ENCODE data around the gene ZNF296.
A peak's percentile ranks its signal among the peaks of the same experiment; 100 is the strongest.
"Not testable (repeated sequence)": the region's sequence is repeated elsewhere in the genome, so short reads cannot be mapped to it uniquely, and the experiment has no call there.

Gene ZNF296

GRCh38 chr19:45076029-45076850 is at the start of gene ZNF296:
Gene ZNF296, minus strand, starts transcription at chr19:45076478. Its CDS starts 105 bp downstream, at chr19:45076373.
- peak in 12 of 56 donors; percentile 5 to 47 (median 12) for DNase-seq

GRCh38 chr19:45125360-45125759 is 49.1 kb upstream of the ZNF296 start:
- DNase-seq: no peak

- no peak for DNase-seq
These were observed 47.7 kb upstream of the ZNF296 start for GRCh38 chr19:45124021-45124420.

DNA sequence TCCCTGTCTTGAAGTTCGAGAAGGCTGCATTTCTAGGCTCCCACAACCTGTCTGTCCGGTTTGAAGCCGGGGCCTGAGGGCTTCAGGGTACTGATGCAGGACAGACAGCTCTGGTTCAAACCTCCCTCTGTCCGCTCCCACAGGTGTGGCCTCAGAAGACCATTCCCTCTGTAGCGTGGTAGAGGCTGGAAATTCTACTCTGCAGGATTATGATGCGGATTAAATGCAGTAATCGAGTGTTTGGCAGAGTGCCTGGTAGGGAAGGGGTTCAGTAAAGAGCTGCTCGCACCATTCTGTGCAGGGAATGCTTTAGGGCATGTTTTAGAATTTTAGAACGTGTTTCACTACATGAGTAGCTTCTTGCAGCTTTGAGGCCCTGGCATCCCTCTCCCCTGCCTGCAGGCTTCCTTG is 47.2 kb upstream of the ZNF296 start:
- DNase-seq: no peak

DNA sequence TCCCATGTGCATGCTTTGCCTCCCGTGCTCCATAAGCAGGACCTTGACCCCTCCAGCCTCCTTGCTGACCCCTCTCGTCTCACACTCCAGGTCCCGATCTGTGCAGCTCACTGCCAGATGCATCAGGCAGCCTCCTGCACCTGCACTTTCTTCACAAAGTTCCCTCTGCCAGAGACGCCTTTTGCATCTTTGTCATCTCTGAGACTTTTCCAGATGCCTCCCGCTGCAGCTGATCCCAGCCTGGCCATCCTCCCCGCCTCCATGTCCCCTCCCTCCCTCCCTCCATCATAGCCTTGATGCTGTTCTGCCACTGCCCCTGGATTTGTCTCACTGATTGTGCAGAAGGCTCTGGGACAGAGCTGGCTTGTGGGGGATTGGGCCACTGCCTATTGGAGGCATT is 46.6 kb upstream of the ZNF296 start:
- DNase-seq: no peak

DNA sequence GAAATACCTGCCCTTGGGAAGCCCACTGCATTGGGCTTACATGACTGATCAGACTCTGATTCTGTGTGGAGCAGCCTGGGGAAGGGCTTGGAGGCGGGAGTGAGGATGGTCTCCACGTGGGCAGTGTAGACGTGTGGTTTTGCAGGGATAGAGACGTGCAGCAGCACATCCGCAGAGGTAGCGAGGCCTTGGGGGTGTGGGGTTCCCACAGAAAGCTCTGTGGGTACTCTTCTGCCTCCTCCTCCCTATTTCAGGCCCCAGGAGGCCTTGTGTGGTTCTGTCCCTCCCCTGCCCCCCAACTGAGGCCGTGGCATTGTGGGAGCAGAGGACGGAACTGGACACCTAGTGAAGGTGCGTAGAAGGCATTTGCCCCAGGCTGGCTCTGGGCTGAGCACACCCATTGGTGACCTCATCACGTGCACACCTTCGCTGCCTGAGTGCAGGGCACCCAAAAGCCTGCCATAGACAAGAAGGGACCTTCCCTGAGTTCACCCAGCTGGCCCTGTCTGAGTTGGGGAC is 45.6 kb upstream of the ZNF296 start:
- no peak for DNase-seq

DNA sequence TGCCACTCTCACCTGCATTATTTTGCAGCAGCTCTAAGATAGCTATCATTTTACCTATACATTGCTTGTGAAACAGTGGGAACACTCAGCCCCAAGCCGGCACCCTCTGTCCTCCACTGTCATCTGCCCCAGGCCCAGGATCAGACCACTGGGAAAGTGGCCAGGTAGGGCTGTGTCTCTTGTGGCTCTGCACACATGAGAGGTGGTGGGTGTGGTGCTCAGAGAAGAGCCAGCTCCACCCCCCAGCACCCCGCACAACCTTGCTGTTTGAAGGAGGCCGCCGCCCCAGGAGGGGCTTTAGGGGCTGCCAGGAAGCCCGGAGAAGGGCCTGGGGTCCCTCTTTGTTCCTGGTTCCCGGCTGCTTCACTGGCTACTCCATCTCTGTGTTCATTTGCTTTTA is 43.3 kb upstream of the ZNF296 start:
- no peak for DNase-seq

- not testable (repeated sequence) for DNase-seq
These were observed 42.5 kb upstream of the ZNF296 start for GRCh38 chr19:45118591-45119355.

DNA sequence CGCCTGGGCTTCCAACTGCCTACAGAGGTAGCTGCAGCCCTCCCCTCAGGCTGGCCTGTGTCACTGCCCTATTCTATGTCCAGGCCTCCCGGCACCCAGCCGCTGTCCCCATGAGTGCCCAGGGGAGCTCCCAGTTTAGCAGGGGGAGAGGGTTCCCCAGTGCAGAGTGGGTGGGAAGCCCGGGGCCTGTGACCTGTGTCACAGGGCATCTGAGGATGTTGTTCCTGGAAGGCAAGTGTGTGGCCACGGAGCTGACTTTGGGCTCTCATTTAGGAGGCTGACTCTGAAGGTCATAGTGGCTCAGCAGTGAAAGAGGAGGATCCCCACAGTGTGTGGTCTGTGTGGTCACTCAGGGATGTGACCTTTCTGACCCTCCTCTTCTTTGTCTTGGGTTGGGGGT is 41.8 kb upstream of the ZNF296 start:
- no peak for DNase-seq

DNA sequence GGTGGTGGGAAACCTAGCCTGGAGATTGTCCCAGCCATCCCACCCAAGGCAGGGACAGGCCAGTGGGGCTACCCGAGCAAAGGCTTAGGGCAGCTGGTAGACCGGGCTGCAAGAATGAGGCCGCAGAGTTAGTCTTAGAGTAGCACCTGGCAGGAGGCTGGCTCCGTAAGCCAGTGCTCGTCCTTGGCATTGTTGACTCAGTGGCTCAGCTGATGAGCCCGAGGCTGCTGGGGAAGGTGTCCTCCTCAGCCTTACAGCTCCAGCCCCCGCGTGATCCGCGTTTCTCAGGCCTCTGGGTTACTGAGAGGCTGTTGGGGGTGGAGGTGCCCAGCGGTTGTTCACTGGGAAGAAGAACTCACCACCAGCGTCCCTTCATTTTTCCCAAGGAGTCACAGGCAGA is 41.4 kb upstream of the ZNF296 start:
- DNase-seq: no peak

DNA sequence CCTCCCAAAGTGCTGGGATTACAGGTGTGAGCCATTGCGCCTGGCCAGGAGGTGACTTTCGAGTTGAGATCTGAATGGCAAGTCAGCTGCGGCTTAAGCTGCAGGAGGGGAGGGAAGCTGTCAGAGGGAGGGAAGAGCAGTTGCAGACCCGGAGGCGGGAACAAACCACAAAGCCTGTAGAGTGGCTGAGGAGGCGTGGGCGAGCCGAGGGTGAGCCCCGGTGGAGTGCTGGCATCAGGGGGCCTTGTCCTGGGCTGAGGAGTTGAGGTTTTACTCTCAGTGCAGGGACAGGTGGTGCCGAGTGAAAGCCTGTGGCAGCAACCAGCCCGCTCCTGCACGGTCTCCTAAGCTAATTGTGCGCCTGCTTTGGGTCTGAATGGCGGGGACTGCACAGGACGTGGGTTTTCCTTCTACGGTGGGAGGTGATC is 40.9 kb upstream of the ZNF296 start:
- peak in 1 of 56 donors; percentile 3 for DNase-seq

- no peak for DNase-seq
These were observed 39.7 kb upstream of the ZNF296 start for GRCh38 chr19:45115809-45116615.

- DNase-seq: no peak
These were observed 37.8 kb upstream of the ZNF296 start for GRCh38 chr19:45114116-45114515.

- no peak for DNase-seq
These were observed 37.4 kb upstream of the ZNF296 start for GRCh38 chr19:45113628-45114027.

GRCh38 chr19:45112111-45112827 is 36.0 kb upstream of the ZNF296 start:
- DNase-seq: no peak

GRCh38 chr19:45110851-45111266 is 34.6 kb upstream of the ZNF296 start:
- no peak for DNase-seq

GRCh38 chr19:45107621-45108150 is 31.4 kb upstream of the ZNF296 start:
- DNase-seq: no peak

DNA sequence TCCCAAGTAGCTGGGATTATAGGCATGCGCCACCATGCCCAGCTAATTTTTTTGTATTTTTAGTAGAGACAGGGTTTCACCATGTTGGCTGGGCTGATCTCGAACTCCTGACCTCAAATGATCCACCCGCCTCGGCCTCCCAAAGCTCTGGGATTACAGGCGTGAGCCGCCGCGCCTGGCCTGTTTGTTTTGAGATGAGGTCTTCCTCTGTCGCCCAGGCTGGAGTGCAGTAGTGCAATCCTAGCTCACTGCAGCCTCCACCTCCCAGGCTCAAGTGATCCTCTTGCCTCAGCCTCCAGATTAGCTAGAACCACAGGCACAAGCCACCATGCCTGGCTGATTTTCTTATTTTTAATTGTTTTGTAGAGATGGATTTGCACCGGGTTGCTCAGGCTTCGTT is 30.1 kb upstream of the ZNF296 start:
- DNase-seq: not testable (repeated sequence)

DNA sequence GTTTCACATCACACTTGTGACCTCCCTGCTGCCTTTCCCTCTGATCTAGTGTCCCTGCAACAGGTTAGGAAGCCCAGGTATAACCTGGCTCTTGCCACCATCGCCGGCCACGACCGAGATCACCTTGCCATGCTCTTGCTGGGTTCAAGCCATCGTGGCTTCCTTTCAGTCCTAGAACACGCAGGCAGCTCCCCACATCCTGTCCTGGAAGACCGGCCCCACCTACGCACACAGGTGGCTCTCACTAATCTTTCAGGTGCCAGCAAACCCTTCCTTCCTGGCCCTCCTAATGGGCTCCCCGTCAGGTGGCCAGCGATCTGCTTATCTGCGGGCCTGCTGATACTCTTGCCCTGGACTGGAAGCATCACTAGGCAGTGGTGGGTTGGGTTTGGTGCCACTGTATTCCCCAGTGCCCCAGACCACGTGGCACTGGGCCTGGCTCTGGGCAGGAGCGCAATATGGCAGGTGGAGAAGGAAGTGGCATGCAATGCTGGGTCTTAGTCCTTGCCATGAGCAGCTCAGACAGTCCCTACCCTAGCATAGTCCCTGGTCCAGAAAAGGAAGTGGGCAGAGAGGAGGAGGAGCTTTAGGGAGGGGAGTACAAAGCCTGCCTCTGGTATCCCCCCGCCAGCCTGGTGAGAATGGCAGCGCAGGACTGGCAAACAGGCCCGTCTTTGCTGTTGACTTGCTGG is 28.5 kb upstream of the ZNF296 start:
- DNase-seq: no peak
